Right lobe of liver (tissue), 4 donors: Measurements from ENCODE around the gene E2F7.

Experiments
- CTCF ChIP-seq, 4 donors: fragments of 200-600 bp in 3 of 4; fragments of 450-650 bp in 1 of 4; IDR thresholded peaks; one replicate each; pipeline versions ENCODE4 v1.5.1 to v1.8.0; 2016 to 2022; ENCODE audit warnings: antibody characterized with exemption in 4 of 4, mild to moderate bottlenecking in 2 of 4
- POLR2A ChIP-seq: fragments of 450-650 bp; IDR thresholded peaks from one replicate; pipeline ENCODE4 v1.6.1; 2017; ENCODE audit warnings: antibody characterized with exemption, mild to moderate bottlenecking
- donor health status: DM: no; HTN: no; CAD: no.
- donor health status: DM: no; HTN: no; CAD: no.
- donor health status: DM: no; HTN: yes; CAD: no.

DNA sequence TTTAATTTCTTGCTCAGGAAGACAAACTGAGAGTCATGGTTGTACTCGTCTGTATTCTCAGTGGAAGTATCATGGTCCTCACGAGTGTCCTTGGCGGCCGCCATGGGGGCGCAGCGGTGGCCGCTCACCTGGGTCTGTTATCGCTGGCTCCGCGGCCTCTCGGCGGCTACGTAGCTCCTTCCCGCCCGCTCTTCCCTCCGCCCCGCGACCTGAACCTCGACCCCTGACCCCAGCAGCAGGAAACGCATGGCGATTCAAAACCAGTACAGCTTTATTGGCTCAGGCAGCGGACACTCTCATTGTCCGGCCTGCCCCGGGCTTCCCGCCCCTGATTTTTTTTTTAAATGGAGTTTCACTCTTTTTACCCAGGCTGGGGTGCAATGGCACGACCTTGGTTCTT, 80.8 kb downstream of the E2F7 start:
- TF ChIP-seq CTCF (IDR thresholded peaks at IDR 0.05) = no peak
- TF ChIP-seq POLR2A = no peak
